ENCODE measurements around the gene GRK5. TPM values are rescaled to one million over a fixed set of nuclear protein-coding genes. Genes with fewer than 3 reads are reported as not detected.
"Not testable (repeated sequence)": the region's sequence is repeated elsewhere in the genome, so short reads cannot be mapped to it uniquely, and the experiment has no call there.

GRK5 gene
- total RNA-seq, 2 donors from 2014 or later = 85.3 to 90.2 TPM

- peaks cover 23 to 48% of the 10 kb centered on the region in 2 donors for H3K4me1 ChIP-seq (ENCODE audit: control insufficient read depth in 1 of 2, low read depth in 2 of 2)
- no peak overlapping the region for H3K4me3 ChIP-seq
- ATAC-seq (ENCODE audit: insufficient number of reproducible peaks, low FRiP score, low read depth) (no peak), DNase-seq (ENCODE audit: low spot score) (no peak)
- H3K27me3 ChIP-seq (replicated peaks; ENCODE audit: insufficient read depth) = no peaks in the 10 kb centered on the region
- no peaks in the 10 kb centered on the region for H3K9me3 ChIP-seq
- H3K27ac ChIP-seq = no peak overlapping the region
- TF ChIP-seq, protein P1, sequence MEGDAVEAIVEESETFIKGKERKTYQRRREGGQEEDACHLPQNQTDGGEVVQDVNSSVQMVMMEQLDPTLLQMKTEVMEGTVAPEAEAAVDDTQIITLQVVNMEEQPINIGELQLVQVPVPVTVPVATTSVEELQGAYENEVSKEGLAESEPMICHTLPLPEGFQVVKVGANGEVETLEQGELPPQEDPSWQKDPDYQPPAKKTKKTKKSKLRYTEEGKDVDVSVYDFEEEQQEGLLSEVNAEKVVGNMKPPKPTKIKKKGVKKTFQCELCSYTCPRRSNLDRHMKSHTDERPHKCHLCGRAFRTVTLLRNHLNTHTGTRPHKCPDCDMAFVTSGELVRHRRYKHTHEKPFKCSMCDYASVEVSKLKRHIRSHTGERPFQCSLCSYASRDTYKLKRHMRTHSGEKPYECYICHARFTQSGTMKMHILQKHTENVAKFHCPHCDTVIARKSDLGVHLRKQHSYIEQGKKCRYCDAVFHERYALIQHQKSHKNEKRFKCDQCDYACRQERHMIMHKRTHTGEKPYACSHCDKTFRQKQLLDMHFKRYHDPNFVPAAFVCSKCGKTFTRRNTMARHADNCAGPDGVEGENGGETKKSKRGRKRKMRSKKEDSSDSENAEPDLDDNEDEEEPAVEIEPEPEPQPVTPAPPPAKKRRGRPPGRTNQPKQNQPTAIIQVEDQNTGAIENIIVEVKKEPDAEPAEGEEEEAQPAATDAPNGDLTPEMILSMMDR (IDR thresholded peaks at IDR 0.05) = no peak
- H3K36me3 ChIP-seq = no peaks in the 10 kb centered on the region
Observed at GRCh38 chr10:119267384-119267783, 60.0 kb downstream of the GRK5 start.

DNA sequence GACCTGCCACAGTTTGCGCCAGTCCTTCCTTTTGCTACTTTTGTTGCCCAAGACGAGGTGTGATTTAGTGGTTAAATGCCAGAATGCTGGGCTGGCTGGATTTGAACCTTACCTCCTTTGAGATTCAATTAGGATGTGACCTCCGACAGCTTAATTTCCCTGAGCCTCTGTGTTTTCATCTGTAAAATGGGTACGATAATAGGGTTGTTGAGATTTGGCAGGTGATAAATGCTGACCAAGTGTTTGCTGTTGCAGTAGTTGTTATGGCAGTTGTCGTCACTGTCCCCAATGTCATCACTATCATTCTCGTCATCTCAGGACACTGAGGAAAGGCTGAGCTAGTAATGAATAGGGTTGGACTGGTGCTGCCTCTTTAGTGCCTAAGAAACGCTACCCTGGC is 61.1 kb downstream of the GRK5 start:
- Histone ChIP-seq H3K27me3 (replicated peaks; ENCODE audit: insufficient read depth) (no peaks in the 10 kb centered on the region), H3K4me3 (no peak overlapping the region), H3K36me3 (no peaks in the 10 kb centered on the region), H3K4me1 (ENCODE audit: control insufficient read depth in 1 of 2, low read depth in 2 of 2) (peaks cover 25 to 51% of the 10 kb centered on the region in 2 donors), H3K9me3 (no peaks in the 10 kb centered on the region), H3K27ac (peak overlapping the region; percentile 17 to 53)
- ATAC-seq (ENCODE audit: insufficient number of reproducible peaks, low FRiP score, low read depth) (no peak), DNase-seq (ENCODE audit: low spot score) (no peak)
- TF ChIP-seq, protein P1 (IDR thresholded peaks at IDR 0.05) = no peak

- H3K4me3 ChIP-seq = no peak overlapping the region
- ATAC-seq (ENCODE audit: insufficient number of reproducible peaks, low FRiP score, low read depth) (no peak), DNase-seq (ENCODE audit: low spot score) (no peak)
- peaks cover 25 to 56% of the 10 kb centered on the region in 2 donors for H3K4me1 ChIP-seq (ENCODE audit: control insufficient read depth in 1 of 2, low read depth in 2 of 2)
- H3K9me3 ChIP-seq = no peaks in the 10 kb centered on the region
- TF ChIP-seq, protein P1 (IDR thresholded peaks at IDR 0.05) = no peak
- peak overlapping the region; percentile 17 to 53 for H3K27ac ChIP-seq
- no peaks in the 10 kb centered on the region for H3K36me3 ChIP-seq
- no peaks in the 10 kb centered on the region for H3K27me3 ChIP-seq (replicated peaks; ENCODE audit: insufficient read depth)
Observed at GRCh38 chr10:119268871-119269506, 61.6 kb downstream of the GRK5 start.

- no peaks in the 10 kb centered on the region for H3K36me3 ChIP-seq
- ATAC-seq (ENCODE audit: insufficient number of reproducible peaks, low FRiP score, low read depth) = no peak
- peak overlapping the region; percentile 69 to 77 for H3K27ac ChIP-seq
- DNase-seq (ENCODE audit: low spot score) = no peak
- TF ChIP-seq, protein P1 (IDR thresholded peaks at IDR 0.05) = no peak
- no peaks in the 10 kb centered on the region for H3K27me3 ChIP-seq (replicated peaks; ENCODE audit: insufficient read depth)
- H3K4me1 ChIP-seq (ENCODE audit: control insufficient read depth in 1 of 2, low read depth in 2 of 2) = peaks cover 25 to 57% of the 10 kb centered on the region in 2 donors
- H3K4me3 ChIP-seq = no peak overlapping the region
- no peaks in the 10 kb centered on the region for H3K9me3 ChIP-seq
Observed at GRCh38 chr10:119269737-119270136, 62.4 kb downstream of the GRK5 start.

GRCh38 chr10:119270762-119271366 is 63.5 kb downstream of the GRK5 start:
- Histone ChIP-seq H3K4me1 (ENCODE audit: control insufficient read depth in 1 of 2, low read depth in 2 of 2) (peaks cover 31 to 68% of the 10 kb centered on the region in 2 donors), H3K27ac (peak overlapping the region; percentile 69 to 77), H3K9me3 (no peaks in the 10 kb centered on the region), H3K27me3 (replicated peaks; ENCODE audit: insufficient read depth) (no peaks in the 10 kb centered on the region), H3K4me3 (peak overlapping the region; percentile 54), H3K36me3 (no peaks in the 10 kb centered on the region)
- DNase-seq (ENCODE audit: low spot score) (peak; percentile 46), ATAC-seq (ENCODE audit: insufficient number of reproducible peaks, low FRiP score, low read depth) (peak; percentile 46)
- TF ChIP-seq, protein P1 (IDR thresholded peaks at IDR 0.05) = no peak

DNA sequence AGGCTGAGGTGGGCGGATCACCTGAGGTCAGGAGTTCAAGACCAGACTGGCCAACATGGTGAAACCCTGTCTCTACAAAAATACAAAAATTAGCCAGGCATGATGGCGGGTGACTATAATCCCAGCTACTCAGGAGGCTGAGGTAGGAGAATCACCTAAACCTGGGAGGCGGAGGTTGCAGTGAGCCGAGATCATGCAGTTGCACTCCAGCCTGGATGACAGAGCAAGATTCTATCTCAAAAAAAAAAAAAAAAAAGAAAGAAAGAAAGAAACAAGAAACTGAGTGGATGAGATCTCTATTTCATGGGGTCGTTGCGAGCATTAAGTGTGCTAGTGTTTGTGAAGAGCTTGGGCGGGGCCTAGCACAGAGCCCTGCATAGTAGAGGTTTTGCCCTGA is 65.0 kb downstream of the GRK5 start:
- Histone ChIP-seq H3K4me1 (ENCODE audit: control insufficient read depth in 1 of 2, low read depth in 2 of 2) (peaks cover 31 to 77% of the 10 kb centered on the region in 2 donors), H3K27ac (peak overlapping the region; percentile 69 to 77)
- not testable (repeated sequence) for H3K9me3 ChIP-seq; H3K36me3 ChIP-seq; H3K27me3 ChIP-seq (replicated peaks; ENCODE audit: insufficient read depth); ATAC-seq (ENCODE audit: insufficient number of reproducible peaks, low FRiP score, low read depth); H3K4me3 ChIP-seq; DNase-seq (ENCODE audit: low spot score)
